GM12865 (cell line): ENCODE data around the gene DESI1.
A peak's percentile ranks its signal among the peaks of the same experiment; 100 is the strongest.
"Not testable (repeated sequence)": the region's sequence is repeated elsewhere in the genome, so short reads cannot be mapped to it uniquely, and the experiment has no call there.

Source experiments
- DNase-seq: peaks from one replicate; pipeline ENCODE4 v3.0.0; 2010; ENCODE audit warnings: low read depth
- H3K4me3 ChIP-seq: 2 replicates; pipeline ENCODE4 v1.5.1; 2011; ENCODE audit warnings: mild to moderate bottlenecking, low read depth, low read length, control low read depth
- CTCF ChIP-seq: IDR thresholded peaks from 2 replicates; pipeline ENCODE4 v1.5.1; 2011; ENCODE audit warnings: low read length, control low read depth, low read depth, inconsistent platforms; ENCODE audit not compliant: insufficient read depth; ENCODE audit errors: missing control alignments

The DESI1 gene

GRCh38 chr22:41620589-41621098 lies at the start of gene DESI1:
Gene DESI1, minus strand, starts transcription at chr22:41621043. Its CDS starts 204 bp downstream, at chr22:41620839.
- TF ChIP-seq CTCF, result no peak
- DNase-seq, result no peak
- peak within 1 kb of the TSS; percentile 81 for H3K4me3 ChIP-seq

GRCh38 chr22:41668971-41669911 lies 48.4 kb upstream of the DESI1 start:
- no peak for DNase-seq
- no peak overlapping the region for H3K4me3 ChIP-seq
- TF ChIP-seq CTCF, result no peak

GRCh38 chr22:41664951-41665350 lies 44.1 kb upstream of the DESI1 start:
- H3K4me3 ChIP-seq, result no peak overlapping the region
- no peak for DNase-seq
- no peak for TF ChIP-seq CTCF

GRCh38 chr22:41664490-41664889 lies 43.6 kb upstream of the DESI1 start:
- H3K4me3 ChIP-seq, result no peak overlapping the region
- no peak for TF ChIP-seq CTCF
- no peak for DNase-seq

GRCh38 chr22:41663594-41663993 lies 42.8 kb upstream of the DESI1 start:
- H3K4me3 ChIP-seq, DNase-seq: not testable (repeated sequence)

- no peak for DNase-seq
- no peak for TF ChIP-seq CTCF
- H3K4me3 ChIP-seq, result no peak overlapping the region
Observed at GRCh38 chr22:41661713-41662112, 40.9 kb upstream of the DESI1 start.

- TF ChIP-seq CTCF, result no peak
- no peak for DNase-seq
- no peak overlapping the region for H3K4me3 ChIP-seq
Observed at GRCh38 chr22:41661088-41661487, 40.2 kb upstream of the DESI1 start.
